ENCODE results near the gene KCNT2.

KCNT2 gene

GRCh38 chr1:196323869-196324268 lies 284.4 kb downstream of the KCNT2 start (continued):
- no peak for TF ChIP-seq ZNF530 (tag by site-specific recombination; IDR thresholded peaks at IDR 0.05; ENCODE audit: low read depth)

DNA sequence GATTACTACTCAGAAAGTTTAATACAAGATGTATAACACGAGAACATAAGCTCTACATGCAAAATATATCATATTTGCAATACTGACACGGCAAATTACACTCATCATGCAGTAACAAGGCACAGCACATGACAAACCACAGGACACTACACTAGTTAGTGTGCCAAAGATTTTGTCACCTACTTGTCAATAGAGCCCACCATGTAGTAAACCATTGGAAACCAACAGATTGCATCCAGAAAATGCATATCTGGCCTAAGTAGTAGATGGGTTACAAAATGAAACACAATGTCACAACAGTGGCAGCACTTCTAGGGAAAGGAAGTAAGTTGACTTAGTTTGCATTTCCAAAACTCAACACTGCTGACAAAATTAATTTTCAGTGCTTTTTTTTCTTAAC lies 288.9 kb downstream of the KCNT2 start:
- Histone ChIP-seq H3K9me3 (ENCODE audit: control insufficient read depth, insufficient read depth, low read depth, low read length) (no peaks in the 10 kb centered on the region), H3K4me3 (ENCODE audit: low read depth, low read length) (no peak overlapping the region), H3K4me1 (ENCODE audit: control insufficient read depth, insufficient read depth, low read length) (no peaks in the 10 kb centered on the region), H3K27ac (ENCODE audit: extremely low read depth, low read depth, low read length) (no peak overlapping the region), H3K36me3 (ENCODE audit: control insufficient read depth in 2 of 2, insufficient read depth in 1 of 2, low read length in 2 of 2) (peaks cover 0 to 3% of the 10 kb centered on the region in 2 experiments; a peak in 1 of 3 replicates)
- TF ChIP-seq, protein P1, sequence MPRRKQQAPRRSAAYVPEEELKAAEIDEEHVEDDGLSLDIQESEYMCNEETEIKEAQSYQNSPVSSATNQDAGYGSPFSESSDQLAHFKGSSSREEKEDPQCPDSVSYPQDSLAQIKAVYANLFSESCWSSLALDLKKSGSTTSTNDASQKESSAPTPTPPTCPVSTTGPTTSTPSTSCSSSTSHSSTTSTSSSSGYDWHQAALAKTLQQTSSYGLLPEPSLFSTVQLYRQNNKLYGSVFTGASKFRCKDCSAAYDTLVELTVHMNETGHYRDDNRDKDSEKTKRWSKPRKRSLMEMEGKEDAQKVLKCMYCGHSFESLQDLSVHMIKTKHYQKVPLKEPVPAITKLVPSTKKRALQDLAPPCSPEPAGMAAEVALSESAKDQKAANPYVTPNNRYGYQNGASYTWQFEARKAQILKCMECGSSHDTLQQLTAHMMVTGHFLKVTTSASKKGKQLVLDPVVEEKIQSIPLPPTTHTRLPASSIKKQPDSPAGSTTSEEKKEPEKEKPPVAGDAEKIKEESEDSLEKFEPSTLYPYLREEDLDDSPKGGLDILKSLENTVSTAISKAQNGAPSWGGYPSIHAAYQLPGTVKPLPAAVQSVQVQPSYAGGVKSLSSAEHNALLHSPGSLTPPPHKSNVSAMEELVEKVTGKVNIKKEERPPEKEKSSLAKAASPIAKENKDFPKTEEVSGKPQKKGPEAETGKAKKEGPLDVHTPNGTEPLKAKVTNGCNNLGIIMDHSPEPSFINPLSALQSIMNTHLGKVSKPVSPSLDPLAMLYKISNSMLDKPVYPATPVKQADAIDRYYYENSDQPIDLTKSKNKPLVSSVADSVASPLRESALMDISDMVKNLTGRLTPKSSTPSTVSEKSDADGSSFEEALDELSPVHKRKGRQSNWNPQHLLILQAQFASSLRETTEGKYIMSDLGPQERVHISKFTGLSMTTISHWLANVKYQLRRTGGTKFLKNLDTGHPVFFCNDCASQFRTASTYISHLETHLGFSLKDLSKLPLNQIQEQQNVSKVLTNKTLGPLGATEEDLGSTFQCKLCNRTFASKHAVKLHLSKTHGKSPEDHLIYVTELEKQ (tag by site-specific recombination; IDR thresholded peaks at IDR 0.05; ENCODE audit: borderline replicate concordance) = no peak
- ChIA-PET CTCF (interaction anchor here (0.7 to 1.6 kb wide), 2 partner anchors 25 to 140 kb away, joined by 3 to 4 read pairs; no protein-coding TSS in a partner anchor), POLR2A (no interaction called here)

GRCh38 chr1:196317535-196318522 lies 290.4 kb downstream of the KCNT2 start:
- H3K4me1 ChIP-seq (ENCODE audit: control insufficient read depth, insufficient read depth, low read length) = no peaks in the 10 kb centered on the region
- peaks cover 0 to 3% of the 10 kb centered on the region in 2 experiments; a peak in 1 of 3 replicates for H3K36me3 ChIP-seq (ENCODE audit: control insufficient read depth in 2 of 2, insufficient read depth in 1 of 2, low read length in 2 of 2)
- TF ChIP-seq ZNF707 (tag by site-specific recombination; IDR thresholded peaks at IDR 0.05) (no peak), ZNF654 (tag by site-specific recombination; IDR thresholded peaks at IDR 0.05; ENCODE audit: low read depth) (peak; percentile 36), ZNF112 (tag by site-specific recombination; IDR thresholded peaks at IDR 0.05) (no peak)
- TF ChIP-seq, protein P2, sequence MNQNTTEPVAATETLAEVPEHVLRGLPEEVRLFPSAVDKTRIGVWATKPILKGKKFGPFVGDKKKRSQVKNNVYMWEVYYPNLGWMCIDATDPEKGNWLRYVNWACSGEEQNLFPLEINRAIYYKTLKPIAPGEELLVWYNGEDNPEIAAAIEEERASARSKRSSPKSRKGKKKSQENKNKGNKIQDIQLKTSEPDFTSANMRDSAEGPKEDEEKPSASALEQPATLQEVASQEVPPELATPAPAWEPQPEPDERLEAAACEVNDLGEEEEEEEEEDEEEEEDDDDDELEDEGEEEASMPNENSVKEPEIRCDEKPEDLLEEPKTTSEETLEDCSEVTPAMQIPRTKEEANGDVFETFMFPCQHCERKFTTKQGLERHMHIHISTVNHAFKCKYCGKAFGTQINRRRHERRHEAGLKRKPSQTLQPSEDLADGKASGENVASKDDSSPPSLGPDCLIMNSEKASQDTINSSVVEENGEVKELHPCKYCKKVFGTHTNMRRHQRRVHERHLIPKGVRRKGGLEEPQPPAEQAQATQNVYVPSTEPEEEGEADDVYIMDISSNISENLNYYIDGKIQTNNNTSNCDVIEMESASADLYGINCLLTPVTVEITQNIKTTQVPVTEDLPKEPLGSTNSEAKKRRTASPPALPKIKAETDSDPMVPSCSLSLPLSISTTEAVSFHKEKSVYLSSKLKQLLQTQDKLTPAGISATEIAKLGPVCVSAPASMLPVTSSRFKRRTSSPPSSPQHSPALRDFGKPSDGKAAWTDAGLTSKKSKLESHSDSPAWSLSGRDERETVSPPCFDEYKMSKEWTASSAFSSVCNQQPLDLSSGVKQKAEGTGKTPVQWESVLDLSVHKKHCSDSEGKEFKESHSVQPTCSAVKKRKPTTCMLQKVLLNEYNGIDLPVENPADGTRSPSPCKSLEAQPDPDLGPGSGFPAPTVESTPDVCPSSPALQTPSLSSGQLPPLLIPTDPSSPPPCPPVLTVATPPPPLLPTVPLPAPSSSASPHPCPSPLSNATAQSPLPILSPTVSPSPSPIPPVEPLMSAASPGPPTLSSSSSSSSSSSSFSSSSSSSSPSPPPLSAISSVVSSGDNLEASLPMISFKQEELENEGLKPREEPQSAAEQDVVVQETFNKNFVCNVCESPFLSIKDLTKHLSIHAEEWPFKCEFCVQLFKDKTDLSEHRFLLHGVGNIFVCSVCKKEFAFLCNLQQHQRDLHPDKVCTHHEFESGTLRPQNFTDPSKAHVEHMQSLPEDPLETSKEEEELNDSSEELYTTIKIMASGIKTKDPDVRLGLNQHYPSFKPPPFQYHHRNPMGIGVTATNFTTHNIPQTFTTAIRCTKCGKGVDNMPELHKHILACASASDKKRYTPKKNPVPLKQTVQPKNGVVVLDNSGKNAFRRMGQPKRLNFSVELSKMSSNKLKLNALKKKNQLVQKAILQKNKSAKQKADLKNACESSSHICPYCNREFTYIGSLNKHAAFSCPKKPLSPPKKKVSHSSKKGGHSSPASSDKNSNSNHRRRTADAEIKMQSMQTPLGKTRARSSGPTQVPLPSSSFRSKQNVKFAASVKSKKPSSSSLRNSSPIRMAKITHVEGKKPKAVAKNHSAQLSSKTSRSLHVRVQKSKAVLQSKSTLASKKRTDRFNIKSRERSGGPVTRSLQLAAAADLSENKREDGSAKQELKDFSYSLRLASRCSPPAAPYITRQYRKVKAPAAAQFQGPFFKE (tag by site-specific recombination; IDR thresholded peaks at IDR 0.05; ENCODE audit: borderline replicate concordance) = no peak
- ChIA-PET POLR2A (no interaction called here), CTCF (interaction anchor here (0.6 to 1.6 kb wide), 8 partner anchors 8 to 346 kb away, joined by 3 to 6 read pairs (median 3); no protein-coding TSS in a partner anchor)
- H3K9me3 ChIP-seq (ENCODE audit: control insufficient read depth, insufficient read depth, low read depth, low read length) = no peaks in the 10 kb centered on the region
- H3K27ac ChIP-seq (ENCODE audit: extremely low read depth, low read depth, low read length) = no peak overlapping the region
- no peak overlapping the region for H3K4me3 ChIP-seq (ENCODE audit: low read depth, low read length)

- Histone ChIP-seq H3K4me3 (ENCODE audit: low read depth, low read length) (no peak overlapping the region), H3K36me3 (ENCODE audit: control insufficient read depth in 2 of 2, insufficient read depth in 1 of 2, low read length in 2 of 2) (peaks cover 0 to 3% of the 10 kb centered on the region in 2 experiments; a peak in 1 of 3 replicates), H3K27ac (ENCODE audit: extremely low read depth, low read depth, low read length) (no peak overlapping the region), H3K9me3 (ENCODE audit: control insufficient read depth, insufficient read depth, low read depth, low read length) (no peaks in the 10 kb centered on the region), H3K4me1 (ENCODE audit: control insufficient read depth, insufficient read depth, low read length) (no peaks in the 10 kb centered on the region)
- POLR2A ChIA-PET = no interaction called here
- CTCF ChIA-PET = no interaction called here
- TF ChIP-seq ZNF366 (tag by site-specific recombination; conservative IDR thresholded peaks at IDR 0.05) (no peak), ZNF140 (tag by site-specific recombination; IDR thresholded peaks at IDR 0.05) (no peak), ZNF561 (tag by site-specific recombination; IDR thresholded peaks at IDR 0.05; ENCODE audit: borderline replicate concordance) (no peak), ZNF510 (tag by site-specific recombination; IDR thresholded peaks at IDR 0.05; ENCODE audit: insufficient replicate concordance) (no peak), YY1 (tag by site-specific recombination; IDR thresholded peaks at IDR 0.05) (no peak), ZNF768 (tag by site-specific recombination; IDR thresholded peaks at IDR 0.05) (no peak), ZNF488 (tag by site-specific recombination; IDR thresholded peaks at IDR 0.05) (no peak), ZNF24 (tag by site-specific recombination; IDR thresholded peaks at IDR 0.05) (no peak), KLF16 (tag by site-specific recombination; IDR thresholded peaks at IDR 0.05) (no peak)
- TF ChIP-seq, protein P3, sequence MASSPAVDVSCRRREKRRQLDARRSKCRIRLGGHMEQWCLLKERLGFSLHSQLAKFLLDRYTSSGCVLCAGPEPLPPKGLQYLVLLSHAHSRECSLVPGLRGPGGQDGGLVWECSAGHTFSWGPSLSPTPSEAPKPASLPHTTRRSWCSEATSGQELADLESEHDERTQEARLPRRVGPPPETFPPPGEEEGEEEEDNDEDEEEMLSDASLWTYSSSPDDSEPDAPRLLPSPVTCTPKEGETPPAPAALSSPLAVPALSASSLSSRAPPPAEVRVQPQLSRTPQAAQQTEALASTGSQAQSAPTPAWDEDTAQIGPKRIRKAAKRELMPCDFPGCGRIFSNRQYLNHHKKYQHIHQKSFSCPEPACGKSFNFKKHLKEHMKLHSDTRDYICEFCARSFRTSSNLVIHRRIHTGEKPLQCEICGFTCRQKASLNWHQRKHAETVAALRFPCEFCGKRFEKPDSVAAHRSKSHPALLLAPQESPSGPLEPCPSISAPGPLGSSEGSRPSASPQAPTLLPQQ (tag by site-specific recombination; IDR thresholded peaks at IDR 0.05) = no peak
These were observed 295.5 kb downstream of the KCNT2 start for GRCh38 chr1:196312739-196313138.
